ENCODE measurements around the gene FYN. TPM values are rescaled to one million over a fixed set of nuclear protein-coding genes. Genes with fewer than 3 reads are reported as not detected.

Gene FYN
- total RNA-seq, 1 experiment from 2014 or later = 34.3 TPM

- H3K36me3 ChIP-seq (ENCODE audit: insufficient read depth, low read length, poor library complexity, severe bottlenecking) = no peaks in the 10 kb centered on the region
- H3K9me3 ChIP-seq (ENCODE audit: low read depth, low read length, poor library complexity, severe bottlenecking) = no peaks in the 10 kb centered on the region
- DNase-seq (ENCODE audit: low spot score) = peak; percentile 60
- POLR2A ChIA-PET (ENCODE audit: low non-redundant PET) = no interaction called here
- CTCF ChIA-PET = no interaction called here
- H3K27me3 ChIP-seq (replicated peaks; ENCODE audit: insufficient read depth, low read depth, low read length, poor library complexity) = no peaks in the 10 kb centered on the region
- no peak overlapping the region for H3K27ac ChIP-seq (ENCODE audit: low read depth, low read length, poor library complexity, severe bottlenecking)
- TF ChIP-seq EZH2 (IDR thresholded peaks at IDR 0.05; ENCODE audit: borderline replicate concordance, low read depth, low read length, poor library complexity, severe bottlenecking) (no peak), CTCF (conservative IDR thresholded peaks at IDR 0.05; ENCODE audit: low read depth, low read length) (no peak)
- H3K4me3 ChIP-seq (ENCODE audit: low read depth, low read length, poor library complexity, severe bottlenecking) = no peak overlapping the region
- peaks cover 21% of the 10 kb centered on the region for H3K4me1 ChIP-seq (ENCODE audit: insufficient read depth, low read length, poor library complexity, severe bottlenecking)
- BruUV-seq (replicated peaks) = no TSS peak
- intact Hi-C loops (cut with micrococcal nuclease; ENCODE audit: unreplicated experiment) = no loop called here
Measured at GRCh38 chr6:111759836-111760785, 113.1 kb downstream of the FYN start.

DNA sequence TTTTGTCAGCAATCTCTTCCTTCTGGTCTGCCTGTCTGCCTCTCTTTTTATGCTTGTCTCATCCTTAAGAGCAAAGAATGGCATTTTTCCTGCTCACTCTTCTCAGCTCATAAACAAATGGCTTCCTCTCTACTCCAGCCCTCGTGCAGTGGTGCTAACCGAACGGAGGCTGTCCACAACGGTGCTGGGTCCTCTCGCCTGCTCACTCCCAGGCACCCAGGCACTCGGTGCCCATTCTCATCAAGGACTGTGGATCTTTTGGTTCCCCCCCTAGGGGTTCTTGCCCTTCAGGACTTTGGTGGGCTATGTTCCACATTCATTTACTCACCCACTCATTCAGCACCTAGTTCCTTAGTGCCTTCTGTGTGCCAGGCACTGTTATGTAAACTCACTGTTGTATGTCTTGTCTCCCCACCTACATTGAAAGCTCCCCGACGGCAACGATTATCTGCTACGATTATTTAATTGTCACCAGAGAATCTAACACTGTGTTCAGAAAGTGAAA is 113.9 kb downstream of the FYN start:
- intact Hi-C loops (cut with micrococcal nuclease; ENCODE audit: unreplicated experiment) = no loop called here
- H3K36me3 ChIP-seq (ENCODE audit: insufficient read depth, low read length, poor library complexity, severe bottlenecking) = no peaks in the 10 kb centered on the region
- POLR2A ChIA-PET (ENCODE audit: low non-redundant PET) = no interaction called here
- TF ChIP-seq CTCF (conservative IDR thresholded peaks at IDR 0.05; ENCODE audit: low read depth, low read length) = no peak
- TF ChIP-seq EZH2 (IDR thresholded peaks at IDR 0.05; ENCODE audit: borderline replicate concordance, low read depth, low read length, poor library complexity, severe bottlenecking) = no peak
- CTCF ChIA-PET = no interaction called here
- no TSS peak for BruUV-seq (replicated peaks)
- H3K4me1 ChIP-seq (ENCODE audit: insufficient read depth, low read length, poor library complexity, severe bottlenecking) = peaks cover 21% of the 10 kb centered on the region
- H3K4me3 ChIP-seq (ENCODE audit: low read depth, low read length, poor library complexity, severe bottlenecking) = no peak overlapping the region
- no peak for DNase-seq (ENCODE audit: low spot score)
- H3K27ac ChIP-seq (ENCODE audit: low read depth, low read length, poor library complexity, severe bottlenecking) = no peak overlapping the region
- no peaks in the 10 kb centered on the region for H3K9me3 ChIP-seq (ENCODE audit: low read depth, low read length, poor library complexity, severe bottlenecking)
- H3K27me3 ChIP-seq (replicated peaks; ENCODE audit: insufficient read depth, low read depth, low read length, poor library complexity) = no peaks in the 10 kb centered on the region

DNA sequence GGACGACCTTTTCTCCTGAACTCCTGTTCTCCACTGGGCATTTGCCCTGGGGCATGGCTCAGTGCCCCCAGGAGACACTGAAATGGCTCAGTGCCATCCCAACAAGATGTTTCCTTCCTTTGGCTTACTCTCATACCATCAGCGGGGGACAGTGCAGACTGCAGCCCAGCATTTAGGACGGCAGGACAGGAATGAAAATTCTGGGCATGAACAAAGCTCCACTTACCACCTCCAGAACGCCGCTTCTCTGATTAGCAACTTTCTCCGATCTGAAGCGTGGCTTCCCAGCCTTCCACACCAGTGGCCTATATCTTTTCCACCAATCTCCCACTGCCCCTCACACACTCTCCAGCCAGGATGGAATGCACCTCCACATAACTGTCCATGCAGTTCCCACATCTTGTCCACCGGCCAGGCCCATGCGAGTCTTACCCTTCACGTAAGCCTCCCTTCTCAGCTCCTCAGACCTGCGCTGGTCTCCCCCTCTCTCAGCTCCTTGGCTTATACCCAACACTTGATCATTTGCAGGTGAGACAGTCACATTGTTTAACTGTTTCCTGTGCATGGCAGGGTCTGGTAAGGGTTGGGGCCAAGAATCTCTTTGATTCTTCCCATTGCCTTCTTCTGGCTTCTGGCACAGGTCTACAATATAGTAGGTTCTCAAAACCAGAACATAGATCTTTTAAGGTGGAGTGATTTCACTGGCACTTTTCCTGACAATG is 114.5 kb downstream of the FYN start:
- Histone ChIP-seq H3K4me3 (ENCODE audit: low read depth, low read length, poor library complexity, severe bottlenecking) (no peak overlapping the region), H3K4me1 (ENCODE audit: insufficient read depth, low read length, poor library complexity, severe bottlenecking) (peaks cover 21% of the 10 kb centered on the region), H3K36me3 (ENCODE audit: insufficient read depth, low read length, poor library complexity, severe bottlenecking) (no peaks in the 10 kb centered on the region), H3K27me3 (replicated peaks; ENCODE audit: insufficient read depth, low read depth, low read length, poor library complexity) (no peaks in the 10 kb centered on the region), H3K9me3 (ENCODE audit: low read depth, low read length, poor library complexity, severe bottlenecking) (no peaks in the 10 kb centered on the region), H3K27ac (ENCODE audit: low read depth, low read length, poor library complexity, severe bottlenecking) (no peak overlapping the region)
- no peak for TF ChIP-seq CTCF (conservative IDR thresholded peaks at IDR 0.05; ENCODE audit: low read depth, low read length)
- no peak for TF ChIP-seq EZH2 (IDR thresholded peaks at IDR 0.05; ENCODE audit: borderline replicate concordance, low read depth, low read length, poor library complexity, severe bottlenecking)
- ChIA-PET POLR2A (ENCODE audit: low non-redundant PET) (no interaction called here), CTCF (no interaction called here)
- BruUV-seq (replicated peaks) = no TSS peak
- DNase-seq (ENCODE audit: low spot score) = no peak
- intact Hi-C loops (cut with micrococcal nuclease; ENCODE audit: unreplicated experiment) = no loop called here
